Measurements from ENCODE around the gene ZDHHC14.

Gene ZDHHC14

DNA sequence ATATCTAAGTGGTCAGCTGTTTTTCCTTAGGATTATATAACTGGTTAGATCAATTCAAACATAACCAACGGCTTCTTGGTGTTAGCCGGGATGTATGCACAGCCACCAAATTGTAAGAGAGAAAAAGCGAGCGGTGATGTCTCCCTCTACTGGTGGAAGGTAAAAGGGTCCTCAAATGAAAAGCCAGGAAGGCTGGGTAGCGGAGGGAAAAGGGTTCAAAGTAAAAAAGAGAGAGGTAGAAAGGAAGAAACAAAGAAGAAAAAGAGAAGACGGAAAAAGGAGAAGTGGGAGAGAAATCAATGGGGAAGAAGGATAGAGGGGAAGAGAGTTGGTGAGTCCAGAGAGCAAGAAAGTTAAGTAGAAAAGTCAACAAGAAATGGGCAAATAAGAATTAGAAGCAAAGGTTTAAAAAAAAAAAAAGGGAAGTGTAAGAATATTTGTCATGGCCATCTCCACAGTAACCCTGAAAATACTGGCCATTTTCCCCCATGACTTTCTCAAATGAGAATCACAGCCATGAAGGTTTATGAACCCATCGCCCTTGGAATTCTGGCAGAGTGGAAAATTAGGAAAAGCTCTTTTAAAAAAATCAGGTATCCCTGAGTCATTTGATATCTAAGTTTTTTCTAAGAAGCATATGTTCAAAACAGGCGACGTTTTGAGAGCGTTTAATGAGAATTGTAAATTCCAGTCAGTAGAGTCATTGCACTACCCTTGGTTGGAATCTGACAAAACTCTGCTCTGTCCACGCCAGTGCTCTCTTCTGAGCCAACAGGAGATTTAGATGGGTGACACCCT is 286.4 kb downstream of the ZDHHC14 start:
- DNase-seq (ENCODE audit: low read depth) = peak; percentile 88
- no peak for TF ChIP-seq MYC (IDR thresholded peaks at IDR 0.05; ENCODE audit: low read depth, low read length)
- TF ChIP-seq, protein P1, sequence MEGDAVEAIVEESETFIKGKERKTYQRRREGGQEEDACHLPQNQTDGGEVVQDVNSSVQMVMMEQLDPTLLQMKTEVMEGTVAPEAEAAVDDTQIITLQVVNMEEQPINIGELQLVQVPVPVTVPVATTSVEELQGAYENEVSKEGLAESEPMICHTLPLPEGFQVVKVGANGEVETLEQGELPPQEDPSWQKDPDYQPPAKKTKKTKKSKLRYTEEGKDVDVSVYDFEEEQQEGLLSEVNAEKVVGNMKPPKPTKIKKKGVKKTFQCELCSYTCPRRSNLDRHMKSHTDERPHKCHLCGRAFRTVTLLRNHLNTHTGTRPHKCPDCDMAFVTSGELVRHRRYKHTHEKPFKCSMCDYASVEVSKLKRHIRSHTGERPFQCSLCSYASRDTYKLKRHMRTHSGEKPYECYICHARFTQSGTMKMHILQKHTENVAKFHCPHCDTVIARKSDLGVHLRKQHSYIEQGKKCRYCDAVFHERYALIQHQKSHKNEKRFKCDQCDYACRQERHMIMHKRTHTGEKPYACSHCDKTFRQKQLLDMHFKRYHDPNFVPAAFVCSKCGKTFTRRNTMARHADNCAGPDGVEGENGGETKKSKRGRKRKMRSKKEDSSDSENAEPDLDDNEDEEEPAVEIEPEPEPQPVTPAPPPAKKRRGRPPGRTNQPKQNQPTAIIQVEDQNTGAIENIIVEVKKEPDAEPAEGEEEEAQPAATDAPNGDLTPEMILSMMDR (IDR thresholded peaks at IDR 0.05; ENCODE audit: low read depth, low read length) = peak; percentile 79
- H3K4me3 ChIP-seq (ENCODE audit: low read depth, low read length) = no peak overlapping the region

DNA sequence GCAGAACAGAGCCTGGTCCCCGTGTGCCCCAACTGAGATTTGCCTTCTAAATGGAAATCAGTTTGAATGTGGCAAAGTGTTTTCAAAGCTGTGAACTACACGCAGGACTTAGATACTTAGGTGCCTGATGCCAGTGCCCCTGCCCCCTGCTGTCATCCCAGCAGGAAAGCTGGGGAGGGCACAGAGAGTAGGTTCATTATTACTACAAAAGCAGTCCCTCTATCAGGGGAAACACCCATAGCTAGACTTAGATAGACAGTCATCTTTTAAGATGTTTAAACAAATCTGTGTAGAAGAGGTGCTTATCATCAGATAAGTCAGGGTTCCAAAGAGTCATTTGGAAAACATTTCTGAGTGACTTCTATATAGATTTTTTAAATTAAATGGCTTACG is 287.0 kb downstream of the ZDHHC14 start:
- H3K4me3 ChIP-seq (ENCODE audit: low read depth, low read length) = no peak overlapping the region
- TF ChIP-seq, protein P2, sequence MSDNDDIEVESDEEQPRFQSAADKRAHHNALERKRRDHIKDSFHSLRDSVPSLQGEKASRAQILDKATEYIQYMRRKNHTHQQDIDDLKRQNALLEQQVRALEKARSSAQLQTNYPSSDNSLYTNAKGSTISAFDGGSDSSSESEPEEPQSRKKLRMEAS (IDR thresholded peaks at IDR 0.05; ENCODE audit: low read depth, low read length) = no peak
- TF ChIP-seq MYC (IDR thresholded peaks at IDR 0.05; ENCODE audit: low read depth, low read length) = no peak
- TF ChIP-seq, protein P1 (IDR thresholded peaks at IDR 0.05; ENCODE audit: low read depth, low read length) = no peak
- TF ChIP-seq POLR2A (IDR thresholded peaks at IDR 0.05; ENCODE audit: extremely low read depth, insufficient read length) = no peak
- no peak for DNase-seq (ENCODE audit: low read depth)

DNA sequence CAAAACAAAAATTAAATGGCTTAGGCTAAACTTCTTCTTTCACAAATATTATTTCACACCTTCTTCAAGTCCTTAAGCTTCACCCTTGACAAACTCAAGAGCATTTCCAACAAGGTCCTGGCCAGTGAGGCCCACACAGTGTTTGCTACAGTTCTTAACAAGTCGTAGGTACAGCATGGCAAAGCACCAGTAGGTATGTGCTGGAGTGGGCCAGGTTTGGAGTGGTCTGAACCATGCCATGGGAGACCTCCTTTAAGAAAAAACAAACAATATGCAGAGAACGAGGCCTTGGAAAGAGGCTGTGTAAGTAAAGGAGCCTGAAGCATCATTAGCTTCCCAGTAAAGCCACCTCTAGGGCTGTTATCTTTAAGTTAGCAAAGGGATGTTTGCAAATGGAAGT is 287.7 kb downstream of the ZDHHC14 start:
- TF ChIP-seq MYC (IDR thresholded peaks at IDR 0.05; ENCODE audit: low read depth, low read length) (no peak), POLR2A (IDR thresholded peaks at IDR 0.05; ENCODE audit: extremely low read depth, insufficient read length) (no peak)
- TF ChIP-seq, protein P1 (IDR thresholded peaks at IDR 0.05; ENCODE audit: low read depth, low read length) = no peak
- TF ChIP-seq, protein P2 (IDR thresholded peaks at IDR 0.05; ENCODE audit: low read depth, low read length) = no peak
- no peak for DNase-seq (ENCODE audit: low read depth)

DNA sequence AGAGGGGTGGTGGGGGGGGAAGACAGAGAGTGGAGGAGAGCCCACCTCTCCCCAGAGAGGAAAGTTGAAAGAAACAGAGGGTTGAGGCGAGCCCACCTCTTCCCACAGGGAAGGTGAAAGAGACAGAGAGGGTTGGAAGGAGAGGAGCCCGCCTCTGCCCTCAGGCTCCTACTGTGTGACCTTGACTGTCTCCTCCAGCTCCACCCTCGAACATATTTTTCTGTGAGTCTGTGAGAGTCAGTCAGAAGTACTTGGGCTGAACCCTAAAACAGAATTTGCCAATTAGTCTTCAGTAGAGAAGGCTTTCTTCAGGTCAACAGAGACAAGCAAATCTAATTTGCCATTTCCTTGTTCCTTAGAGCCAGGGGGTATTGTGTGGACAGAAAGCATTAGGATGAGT is 288.3 kb downstream of the ZDHHC14 start:
- DNase-seq (ENCODE audit: low read depth) = no peak
- no peak overlapping the region for H3K4me3 ChIP-seq (ENCODE audit: low read depth, low read length)
- no peak for TF ChIP-seq POLR2A (IDR thresholded peaks at IDR 0.05; ENCODE audit: extremely low read depth, insufficient read length)

More for the DNA sequence above, 287.7 kb downstream of the ZDHHC14 start:
- H3K4me3 ChIP-seq (ENCODE audit: low read depth, low read length) = no peak overlapping the region

DNA sequence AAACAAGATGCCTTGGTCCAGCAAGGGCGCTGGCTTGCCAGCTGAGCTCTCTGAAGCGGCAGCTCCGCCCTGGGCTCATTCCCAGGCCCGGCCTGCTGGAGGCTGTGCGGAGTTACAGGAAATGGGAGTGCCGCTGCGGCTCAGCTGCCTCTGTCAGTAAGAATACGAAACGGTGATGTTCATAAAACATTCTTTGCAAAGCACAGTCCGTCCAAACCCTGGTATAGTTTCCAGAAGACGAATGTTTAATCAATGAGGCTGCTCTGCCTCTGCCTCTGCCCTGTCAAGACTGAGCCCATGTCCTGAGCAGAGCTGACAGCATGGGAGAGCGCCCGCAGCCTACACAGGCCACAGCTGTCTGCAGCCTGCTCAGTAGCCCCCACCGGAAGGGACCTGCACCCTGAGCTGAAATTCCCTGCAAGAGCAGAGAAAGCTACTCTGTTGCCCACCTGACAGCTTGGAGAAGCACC is 288.8 kb downstream of the ZDHHC14 start:
- H3K4me3 ChIP-seq (ENCODE audit: low read depth, low read length) = peak overlapping the region; percentile 0
- peak; percentile 86 for DNase-seq (ENCODE audit: low read depth)
- TF ChIP-seq, protein P1 (IDR thresholded peaks at IDR 0.05; ENCODE audit: low read depth, low read length) = no peak
- TF ChIP-seq, protein P2 (IDR thresholded peaks at IDR 0.05; ENCODE audit: low read depth, low read length) = no peak
- TF ChIP-seq POLR2A (IDR thresholded peaks at IDR 0.05; ENCODE audit: extremely low read depth, insufficient read length) (no peak), MYC (IDR thresholded peaks at IDR 0.05; ENCODE audit: low read depth, low read length) (no peak)

DNA sequence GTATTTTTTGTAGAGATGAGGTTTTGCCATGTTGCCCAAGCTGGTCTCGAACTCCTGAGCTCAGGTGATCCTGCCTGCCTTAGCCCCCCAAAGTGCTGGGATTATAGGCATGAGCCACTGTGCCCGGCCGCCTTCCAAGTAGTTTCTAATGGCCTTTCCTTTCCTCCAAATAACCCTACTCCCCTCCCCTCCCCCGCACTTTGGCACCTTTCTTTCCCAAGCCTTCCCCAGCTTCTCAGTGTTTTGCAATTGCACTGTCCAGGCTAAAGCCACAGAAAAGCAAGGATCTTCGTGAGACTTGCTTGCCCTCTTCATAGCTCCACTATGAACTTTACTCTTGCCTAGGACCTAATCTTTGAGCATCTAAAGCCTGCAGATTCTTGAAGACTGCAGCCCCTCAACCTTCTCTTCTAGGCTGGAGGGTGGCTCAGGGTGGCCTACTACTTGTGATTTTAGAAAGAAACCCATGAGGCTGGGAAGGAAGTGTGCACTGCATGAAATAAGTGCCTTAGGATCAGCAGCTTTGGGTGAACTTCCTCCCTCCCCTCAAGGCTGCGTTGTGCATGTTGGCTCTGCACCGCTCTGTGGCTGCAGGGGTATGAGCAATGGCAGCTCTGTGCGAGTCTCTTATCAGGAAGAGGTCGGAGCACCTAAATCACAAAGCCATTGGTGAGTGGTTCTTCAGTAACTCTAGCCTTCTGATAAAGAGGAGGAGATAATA is 289.6 kb downstream of the ZDHHC14 start:
- TF ChIP-seq MYC (IDR thresholded peaks at IDR 0.05; ENCODE audit: low read depth, low read length) (no peak), POLR2A (IDR thresholded peaks at IDR 0.05; ENCODE audit: extremely low read depth, insufficient read length) (no peak)
- TF ChIP-seq, protein P2 (IDR thresholded peaks at IDR 0.05; ENCODE audit: low read depth, low read length) = no peak
- TF ChIP-seq, protein P1 (IDR thresholded peaks at IDR 0.05; ENCODE audit: low read depth, low read length) = no peak
- H3K4me3 ChIP-seq (ENCODE audit: low read depth, low read length) = peak overlapping the region; percentile 4
- peak; percentile 84 for DNase-seq (ENCODE audit: low read depth)

All from NB4 (cell line).